ENCODE measurements around the gene KIRREL1.

Gene KIRREL1

GRCh38 chr1:158007667-158008386 lies 14.4 kb downstream of the KIRREL1 start:
- TF ChIP-seq CTCF (IDR thresholded peaks at IDR 0.05) = no peak
- Histone ChIP-seq H3K9me3 (no peaks in the 10 kb centered on the region), H3K36me3 (no peaks in the 10 kb centered on the region), H3K27me3 (no peaks in the 10 kb centered on the region), H3K4me3 (ENCODE audit: low read depth in 1 of 2, low read length in 1 of 2) (no peak overlapping the region), H3K4me1 (ENCODE audit: control insufficient read depth in 1 of 2, insufficient read depth in 1 of 2, low read depth in 1 of 2, low read length in 1 of 2) (no peaks in the 10 kb centered on the region), H3K27ac (no peak overlapping the region)

- Histone ChIP-seq H3K9me3 (no peaks in the 10 kb centered on the region), H3K4me1 (ENCODE audit: control insufficient read depth in 1 of 2, insufficient read depth in 1 of 2, low read depth in 1 of 2, low read length in 1 of 2) (no peaks in the 10 kb centered on the region)
- TF ChIP-seq CTCF (IDR thresholded peaks at IDR 0.05) = no peak
Measured at GRCh38 chr1:158008630-158009029, 15.2 kb downstream of the KIRREL1 start.

GRCh38 chr1:158011714-158012113 lies 18.3 kb downstream of the KIRREL1 start:
- no peak overlapping the region for H3K4me3 ChIP-seq (ENCODE audit: low read depth in 1 of 2, low read length in 1 of 2)
- H3K27ac ChIP-seq = no peak overlapping the region
- H3K36me3 ChIP-seq = no peaks in the 10 kb centered on the region

More at GRCh38 chr1:158008630-158009029, 15.2 kb downstream of the KIRREL1 start:
- no peak overlapping the region for H3K4me3 ChIP-seq (ENCODE audit: low read depth in 1 of 2, low read length in 1 of 2)
- H3K27ac ChIP-seq = no peak overlapping the region
- no peaks in the 10 kb centered on the region for H3K27me3 ChIP-seq
- H3K36me3 ChIP-seq = no peaks in the 10 kb centered on the region

GRCh38 chr1:158013840-158014730 lies 20.6 kb downstream of the KIRREL1 start:
- H3K36me3 ChIP-seq = no peaks in the 10 kb centered on the region
- TF ChIP-seq CTCF (IDR thresholded peaks at IDR 0.05) = no peak
- peaks cover 9% of the 10 kb centered on the region for H3K27me3 ChIP-seq
- no peaks in the 10 kb centered on the region for H3K9me3 ChIP-seq
- no peak overlapping the region for H3K4me3 ChIP-seq (ENCODE audit: low read depth in 1 of 2, low read length in 1 of 2)
- H3K27ac ChIP-seq = no peak overlapping the region
- no peaks in the 10 kb centered on the region for H3K4me1 ChIP-seq (ENCODE audit: control insufficient read depth in 1 of 2, insufficient read depth in 1 of 2, low read depth in 1 of 2, low read length in 1 of 2)

More at GRCh38 chr1:158011714-158012113, 18.3 kb downstream of the KIRREL1 start:
- Histone ChIP-seq H3K27me3 (peaks cover 9% of the 10 kb centered on the region), H3K9me3 (no peaks in the 10 kb centered on the region), H3K4me1 (ENCODE audit: control insufficient read depth in 1 of 2, insufficient read depth in 1 of 2, low read depth in 1 of 2, low read length in 1 of 2) (no peaks in the 10 kb centered on the region)
- no peak for TF ChIP-seq CTCF (IDR thresholded peaks at IDR 0.05)

- no peak for TF ChIP-seq CTCF (IDR thresholded peaks at IDR 0.05)
- no peaks in the 10 kb centered on the region for H3K36me3 ChIP-seq
- H3K27me3 ChIP-seq = peaks cover 9% of the 10 kb centered on the region
- H3K4me1 ChIP-seq (ENCODE audit: control insufficient read depth in 1 of 2, insufficient read depth in 1 of 2, low read depth in 1 of 2, low read length in 1 of 2) = no peaks in the 10 kb centered on the region
- H3K4me3 ChIP-seq (ENCODE audit: low read depth in 1 of 2, low read length in 1 of 2) = no peak overlapping the region
- H3K27ac ChIP-seq = no peak overlapping the region
- no peaks in the 10 kb centered on the region for H3K9me3 ChIP-seq
Measured at GRCh38 chr1:158014731-158015320, 21.4 kb downstream of the KIRREL1 start.

Measured in neutrophil (primary cell).